NCI-H1694 (cell line): Measurements from ENCODE around the gene ACOT4.
"Not testable (repeated sequence)": the region's sequence is repeated elsewhere in the genome, so short reads cannot be mapped to it uniquely, and the experiment has no call there.

Experiments
- DNase-seq: peaks from one replicate; lab custom pipeline; 2025; lab: John Stamatoyannopoulos, UW

ACOT4 gene

DNA sequence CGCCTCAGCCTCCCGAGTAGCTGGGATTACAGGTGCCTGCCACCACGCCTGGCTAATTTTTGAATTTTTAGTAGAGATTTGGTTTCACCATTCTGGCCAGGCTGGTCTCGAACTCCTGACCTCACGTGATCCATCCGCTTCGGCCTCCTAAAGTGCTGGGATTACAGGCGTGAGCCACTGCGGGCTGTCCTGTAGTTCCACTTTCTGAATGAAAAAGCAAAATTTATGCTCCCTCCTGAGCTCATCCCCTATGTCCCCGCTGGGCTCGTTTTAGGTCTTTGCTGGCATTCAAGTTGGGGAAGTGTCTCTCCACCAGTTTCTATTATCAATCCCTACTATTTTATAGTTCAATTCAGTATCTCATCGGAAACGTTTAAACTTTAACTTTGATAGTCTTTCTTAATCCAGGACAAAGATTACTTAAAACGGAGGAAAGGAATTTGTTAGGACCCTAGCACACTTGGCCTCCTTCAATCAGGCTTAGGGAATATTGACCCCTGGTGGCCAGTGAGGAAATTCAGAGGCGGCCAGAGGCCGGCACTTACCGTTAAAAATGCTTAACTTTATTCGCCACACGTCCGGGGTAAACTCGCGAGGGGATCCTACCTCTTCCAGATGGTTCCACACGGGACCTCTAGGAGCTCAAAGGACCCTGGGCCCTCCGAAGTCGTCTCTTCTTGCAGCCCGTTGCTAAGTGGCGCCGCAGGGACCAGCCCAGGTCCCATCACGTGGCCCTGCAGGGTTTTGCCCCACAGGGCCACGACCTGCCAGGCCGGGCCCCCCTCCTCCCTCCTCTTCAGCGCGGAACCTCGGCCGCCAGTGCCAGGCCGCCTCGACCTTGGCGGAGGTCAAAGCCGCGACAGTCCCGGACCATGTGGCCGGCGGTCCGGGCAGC, 41.7 kb downstream of the ACOT4 start:
- peak; percentile 68 for DNase-seq

DNA sequence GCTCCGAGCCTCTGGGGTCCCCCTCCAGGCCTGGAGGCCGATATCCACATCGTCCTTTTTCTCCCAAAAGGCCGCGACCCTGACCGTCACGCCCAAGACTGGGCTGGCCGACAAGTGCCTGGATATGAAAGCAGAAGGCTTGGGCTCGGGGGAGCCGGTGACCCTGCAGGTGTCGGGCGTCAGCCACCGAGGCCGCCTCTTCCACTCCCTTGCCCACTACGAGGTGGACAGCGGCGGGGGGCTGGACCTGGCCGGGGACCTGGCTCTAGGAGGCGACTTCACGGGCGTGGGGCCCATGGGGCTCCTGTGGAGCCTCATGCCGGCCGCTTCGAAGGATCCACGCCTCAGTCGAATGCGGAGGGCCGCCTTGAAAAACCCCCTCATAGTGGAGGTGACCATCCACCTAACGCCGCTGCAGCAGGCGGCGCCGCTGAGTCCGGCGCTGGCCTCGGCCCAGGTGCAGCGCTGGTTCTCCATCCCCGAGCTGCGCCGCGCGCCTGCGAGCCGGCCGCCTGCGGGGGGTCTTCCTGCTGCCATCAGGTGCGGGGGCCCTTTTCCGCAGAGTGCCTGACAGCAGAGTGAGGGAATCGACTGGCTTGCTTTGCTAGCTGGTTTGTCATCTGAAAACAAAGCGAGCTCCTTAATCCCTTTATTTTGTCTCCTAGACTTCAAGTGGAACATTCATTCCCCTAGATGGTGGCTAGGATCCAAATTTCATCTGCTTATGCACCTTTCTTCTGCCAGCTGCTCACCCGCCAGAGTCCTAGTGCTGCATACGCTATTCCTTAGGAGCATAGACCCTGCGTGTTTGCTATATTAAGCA, 42.5 kb downstream of the ACOT4 start:
- no peak for DNase-seq

DNA sequence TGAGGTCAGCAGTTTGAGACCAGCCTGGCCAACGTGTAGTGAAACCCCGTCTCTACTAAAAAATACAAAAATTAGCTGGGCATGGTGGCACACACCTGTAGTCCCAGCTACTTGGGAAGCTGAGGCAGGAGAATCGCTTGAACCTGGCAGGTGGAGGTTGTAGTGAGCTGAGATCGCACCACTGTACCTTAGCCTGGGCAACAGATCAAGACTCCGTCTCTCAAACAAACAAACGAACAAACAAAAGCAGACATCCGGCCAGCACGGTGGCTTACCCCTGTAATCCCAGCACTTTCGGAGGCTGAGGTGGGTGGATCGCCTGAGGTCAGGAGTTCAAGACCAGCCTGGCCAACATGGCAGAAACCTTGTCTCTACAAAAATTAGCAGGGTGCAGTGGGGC, 44.7 kb downstream of the ACOT4 start:
- not testable (repeated sequence) for DNase-seq

DNA sequence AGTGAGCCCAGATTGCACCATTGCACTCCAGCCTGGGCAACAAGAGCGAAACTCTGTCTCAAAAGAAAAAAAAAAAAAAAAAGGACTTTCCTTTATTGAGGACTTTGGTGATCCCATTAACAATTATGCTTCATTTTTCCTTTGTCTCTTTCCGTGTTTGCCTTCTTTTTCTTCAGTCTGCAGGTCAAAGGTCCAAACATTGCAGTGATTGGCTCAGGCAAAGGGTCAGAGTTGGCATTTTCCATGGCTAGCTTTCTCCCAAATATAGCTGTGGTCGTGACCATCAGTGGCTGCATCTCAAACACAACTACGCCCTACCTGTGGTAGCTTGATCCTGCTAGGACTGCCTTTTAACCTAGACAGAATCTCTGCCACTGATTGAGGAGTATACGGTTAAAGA, 46.2 kb downstream of the ACOT4 start:
- no peak for DNase-seq

DNA sequence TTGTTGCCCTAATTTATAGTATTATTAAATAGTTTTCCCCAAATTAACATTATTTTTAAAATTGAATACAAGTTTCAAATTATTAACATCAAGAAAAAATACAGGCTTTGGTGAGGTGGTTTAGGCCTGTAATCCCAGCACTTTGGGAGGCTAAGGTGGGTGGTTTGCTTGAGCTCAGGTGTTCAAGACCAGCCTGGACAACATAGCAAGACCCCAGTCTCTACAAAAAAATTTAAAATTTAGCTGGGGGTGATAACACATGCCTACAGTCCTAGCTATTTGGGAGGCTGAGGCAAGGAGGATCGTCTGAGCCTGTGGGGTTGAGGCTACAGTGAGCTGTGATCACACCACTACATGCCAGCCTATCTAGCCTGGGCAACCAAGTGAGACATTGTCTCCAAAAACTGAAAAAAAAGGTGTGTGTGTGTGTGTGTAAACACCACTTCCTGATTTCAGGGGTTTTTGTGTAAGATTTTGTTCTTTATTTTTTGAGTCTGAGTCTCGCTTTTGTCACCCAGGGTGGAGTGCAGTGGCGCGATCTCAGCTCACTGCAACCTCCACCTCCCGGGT, 49.2 kb downstream of the ACOT4 start:
- no peak for DNase-seq

DNA sequence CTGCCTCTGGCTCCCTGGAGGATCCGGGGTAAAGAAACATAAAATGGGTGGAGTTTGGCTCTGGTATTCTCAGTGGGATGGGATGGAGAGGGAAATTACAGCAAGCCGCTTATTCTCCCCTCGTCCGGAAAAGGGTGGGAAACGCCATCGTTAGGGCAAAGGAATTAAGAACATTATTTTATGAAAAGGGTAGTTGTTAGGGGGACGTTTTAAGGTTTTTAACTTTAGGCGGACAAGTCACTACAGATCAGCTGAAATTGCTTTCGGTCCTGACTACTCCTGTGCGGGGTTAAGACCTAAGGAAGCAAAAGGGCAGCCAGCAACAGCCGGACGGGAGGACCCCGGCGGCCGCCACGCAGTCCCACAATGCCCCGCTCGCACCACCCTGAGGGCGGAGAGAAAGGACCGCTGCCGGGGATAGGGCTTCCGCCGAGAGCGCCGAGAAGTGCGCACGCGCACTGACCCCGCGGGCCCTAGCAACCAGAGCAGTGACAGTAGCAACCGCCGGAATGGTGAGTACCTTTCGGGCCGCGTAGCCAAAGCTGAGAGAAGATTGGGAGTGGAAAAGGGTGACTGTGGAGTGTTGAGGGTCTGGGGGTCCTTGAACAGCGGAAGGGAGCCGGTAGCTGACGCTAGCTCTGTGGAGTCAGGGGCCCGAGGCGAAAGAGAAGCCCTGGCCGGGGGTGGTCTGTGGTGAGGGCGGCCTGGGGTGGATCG, 53.0 kb downstream of the ACOT4 start, which contains the start of gene DNAL1:
DNAL1 (plus strand) TSS at position 456 of the 717 bp plus-strand sequence; CDS start at position 510, 54 bp downstream.
- peak; percentile 96 for DNase-seq

DNA sequence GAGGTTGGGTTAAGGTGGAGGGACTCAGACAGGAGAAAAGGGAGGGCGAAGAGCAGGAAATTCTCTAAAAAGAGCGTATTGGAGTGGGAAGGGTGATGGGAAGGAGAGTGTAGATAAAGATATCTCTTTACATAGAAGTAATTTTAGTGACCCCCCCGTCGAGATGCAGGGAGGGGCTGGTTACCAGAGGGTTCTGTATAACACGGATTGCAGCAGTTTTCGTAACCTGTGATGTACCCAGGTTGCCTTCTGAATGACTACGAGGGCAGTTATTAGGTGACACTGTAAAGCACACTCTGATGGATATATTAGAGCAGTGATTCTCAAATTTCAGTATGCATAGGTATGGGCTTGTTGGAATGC, 53.6 kb downstream of the ACOT4 start:
- DNase-seq = no peak
